Measurements from ENCODE around the gene RPN1. TPM values are rescaled to one million over a fixed set of nuclear protein-coding genes. Genes with fewer than 3 reads are reported as not detected.

The RPN1 gene
- total RNA-seq, 4 donors from 2014 or later = 179 to 268 (median 193) TPM

DNA sequence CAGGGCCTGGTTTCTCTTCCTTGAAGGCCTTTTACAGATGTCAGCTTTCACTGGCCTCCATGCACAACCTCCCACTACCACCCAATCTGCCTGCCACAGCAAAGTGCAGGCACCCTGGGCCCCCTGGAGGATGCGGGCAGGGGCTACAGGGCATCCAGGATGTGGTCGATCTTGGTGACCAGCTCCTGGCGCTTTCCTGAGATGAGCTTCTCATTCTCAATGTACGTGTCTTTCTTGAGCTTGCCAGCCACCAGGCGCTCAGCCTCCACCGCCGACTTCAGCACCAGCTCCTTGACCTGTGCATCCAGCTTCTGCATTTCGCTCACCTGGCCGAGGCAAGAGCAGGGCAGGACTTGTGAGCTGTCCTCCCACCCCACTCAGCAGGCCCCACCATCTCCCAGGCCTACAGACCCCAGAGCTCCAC lies 30.3 kb downstream of the RPN1 start:
- TF ChIP-seq, protein P1, sequence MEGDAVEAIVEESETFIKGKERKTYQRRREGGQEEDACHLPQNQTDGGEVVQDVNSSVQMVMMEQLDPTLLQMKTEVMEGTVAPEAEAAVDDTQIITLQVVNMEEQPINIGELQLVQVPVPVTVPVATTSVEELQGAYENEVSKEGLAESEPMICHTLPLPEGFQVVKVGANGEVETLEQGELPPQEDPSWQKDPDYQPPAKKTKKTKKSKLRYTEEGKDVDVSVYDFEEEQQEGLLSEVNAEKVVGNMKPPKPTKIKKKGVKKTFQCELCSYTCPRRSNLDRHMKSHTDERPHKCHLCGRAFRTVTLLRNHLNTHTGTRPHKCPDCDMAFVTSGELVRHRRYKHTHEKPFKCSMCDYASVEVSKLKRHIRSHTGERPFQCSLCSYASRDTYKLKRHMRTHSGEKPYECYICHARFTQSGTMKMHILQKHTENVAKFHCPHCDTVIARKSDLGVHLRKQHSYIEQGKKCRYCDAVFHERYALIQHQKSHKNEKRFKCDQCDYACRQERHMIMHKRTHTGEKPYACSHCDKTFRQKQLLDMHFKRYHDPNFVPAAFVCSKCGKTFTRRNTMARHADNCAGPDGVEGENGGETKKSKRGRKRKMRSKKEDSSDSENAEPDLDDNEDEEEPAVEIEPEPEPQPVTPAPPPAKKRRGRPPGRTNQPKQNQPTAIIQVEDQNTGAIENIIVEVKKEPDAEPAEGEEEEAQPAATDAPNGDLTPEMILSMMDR (IDR thresholded peaks at IDR 0.05; ENCODE audit: low read depth) = no peak

GRCh38 chr3:128619146-128619890 lies 31.3 kb downstream of the RPN1 start:
- TF ChIP-seq, protein P1 (IDR thresholded peaks at IDR 0.05; ENCODE audit: low read depth) = no peak

DNA sequence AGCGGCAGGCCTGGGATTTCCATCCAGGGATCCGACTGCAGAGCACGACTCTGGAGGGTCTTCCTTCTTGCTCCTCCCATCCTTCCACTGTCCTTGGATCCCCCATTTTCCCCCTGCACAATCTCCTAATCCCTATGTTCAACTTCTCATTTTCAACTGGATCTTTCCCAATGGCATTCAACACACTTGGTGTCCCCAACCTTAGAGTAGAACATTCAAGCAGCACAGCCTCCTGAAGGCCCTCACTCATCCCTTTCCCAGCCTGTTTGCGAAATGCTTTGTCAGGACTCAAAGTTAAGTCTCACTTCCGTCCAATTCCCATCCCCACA lies 32.3 kb downstream of the RPN1 start:
- TF ChIP-seq, protein P1 (IDR thresholded peaks at IDR 0.05; ENCODE audit: low read depth) = no peak

DNA sequence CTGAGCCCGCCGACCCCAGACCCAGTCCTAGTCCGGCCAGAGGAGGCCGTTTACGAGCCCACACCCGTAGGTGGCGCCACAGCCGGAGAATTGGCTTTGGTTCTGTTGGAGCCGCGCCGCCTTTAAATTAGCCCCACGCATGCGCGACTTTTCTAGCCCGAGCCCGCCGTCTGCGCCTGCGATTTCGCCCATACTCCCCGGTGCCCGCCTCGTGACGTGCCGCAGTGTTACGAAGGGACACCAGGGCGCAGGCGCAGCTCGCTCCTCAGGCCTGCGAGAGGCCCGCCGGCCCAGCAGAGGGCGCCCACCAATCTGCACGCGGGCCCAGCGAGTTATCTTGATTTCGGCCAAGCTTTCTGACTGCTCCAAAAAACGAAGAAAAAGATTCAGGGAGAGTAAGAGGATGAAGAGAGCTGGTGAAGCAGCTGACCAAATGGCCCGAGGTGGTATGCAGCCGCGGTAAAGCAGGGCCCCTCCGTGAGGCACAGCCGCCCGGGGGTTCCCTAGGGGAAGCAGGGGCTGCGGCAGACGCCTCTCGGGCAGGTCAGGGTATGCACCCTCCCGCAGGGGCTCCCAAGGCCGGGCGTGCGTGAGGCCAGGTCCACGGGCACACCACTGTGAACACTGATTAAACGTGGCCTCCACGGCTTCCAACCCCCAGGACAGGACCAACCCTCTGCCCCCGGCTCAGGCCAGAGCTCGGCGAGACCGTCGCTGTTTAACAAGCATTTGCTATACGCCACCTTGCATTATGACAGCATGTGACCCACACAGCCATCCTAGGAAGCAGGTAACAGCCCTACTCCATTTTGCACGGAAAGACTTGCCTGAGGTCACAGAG lies 32.8 kb downstream of the RPN1 start:
- TF ChIP-seq, protein P1 (IDR thresholded peaks at IDR 0.05; ENCODE audit: low read depth) = no peak

DNA sequence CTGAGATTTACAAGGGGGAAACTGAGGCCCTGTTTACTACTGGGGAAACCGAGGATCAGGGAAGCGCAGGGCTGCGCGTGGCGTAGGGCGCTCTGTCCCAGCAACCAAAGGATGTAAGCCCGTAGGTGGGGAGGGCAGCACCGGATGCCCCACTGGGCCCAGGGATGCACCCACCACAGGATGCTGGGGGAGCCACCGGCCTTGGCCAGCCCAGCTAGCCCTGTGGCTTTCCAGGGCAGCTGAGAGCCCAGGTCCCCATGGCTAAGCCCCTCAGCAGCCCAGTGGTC lies 33.4 kb downstream of the RPN1 start:
- TF ChIP-seq, protein P1 (IDR thresholded peaks at IDR 0.05; ENCODE audit: low read depth) = no peak

- TF ChIP-seq, protein P1 (IDR thresholded peaks at IDR 0.05; ENCODE audit: low read depth) = no peak
Measured at GRCh38 chr3:128616516-128617269, 33.9 kb downstream of the RPN1 start.

DNA sequence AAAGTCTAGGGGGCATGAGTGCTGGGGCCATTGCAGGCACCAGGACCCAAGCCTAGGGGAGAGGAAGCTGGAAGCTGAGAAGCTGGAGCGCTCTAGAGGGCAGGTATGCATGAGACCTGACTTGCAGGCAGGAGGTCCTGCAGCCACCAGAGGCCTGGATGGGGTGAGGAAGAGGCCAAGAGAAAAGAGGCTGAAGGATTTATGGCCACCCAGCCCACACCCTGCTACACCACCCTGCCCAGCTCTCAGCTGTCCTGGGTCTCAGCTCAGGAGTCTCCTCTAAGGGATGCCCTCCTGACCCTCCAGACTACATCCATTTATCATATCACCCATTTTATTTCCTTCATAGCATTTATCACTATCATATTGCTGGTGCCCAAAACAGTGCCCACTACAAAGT lies 36.5 kb downstream of the RPN1 start:
- TF ChIP-seq, protein P1 (IDR thresholded peaks at IDR 0.05; ENCODE audit: low read depth) = no peak

Measured in subcutaneous adipose tissue (tissue), 4 donors.